Karpas-422 (cell line): ENCODE results near the gene SLC2A13. TPM values are rescaled to one million over a fixed set of nuclear protein-coding genes. Genes with fewer than 3 reads are reported as not detected.
"Not testable (repeated sequence)": the region's sequence is repeated elsewhere in the genome, so short reads cannot be mapped to it uniquely, and the experiment has no call there.

Experiments
- DNase-seq: peaks from one replicate; pipeline ENCODE4 v3.0.0-alpha.2; 2015
- H2AFZ ChIP-seq: fragments of 200-600 bp; sonication (generic); 2 replicates; pipeline ENCODE4 v1.6.1; 2014; ENCODE audit warnings: antibody characterized with exemption, low read length, mixed read lengths
- H3K27ac ChIP-seq: fragments of 200-600 bp; sonication (generic); 2 replicates; pipeline ENCODE4 v1.5.1; 2014; ENCODE audit warnings: mild to moderate bottlenecking, low read length, moderate library complexity
- H3K27me3 ChIP-seq: fragments of 200-600 bp; sonication (generic); 2 replicates; pipeline ENCODE4 v1.6.1; 2014; ENCODE audit warnings: low read length, mixed read lengths
- H3K36me3 ChIP-seq: fragments of 200-600 bp; sonication (generic); 2 replicates; pipeline ENCODE4 v1.6.1; 2014; ENCODE audit warnings: low read length, mixed read lengths; ENCODE audit not compliant: insufficient read depth
- H3K4me1 ChIP-seq: fragments of 200-600 bp; sonication (generic); 2 replicates; pipeline ENCODE4 v1.6.1; 2014; ENCODE audit warnings: mild to moderate bottlenecking, low read length, mixed read lengths
- H3K4me2 ChIP-seq: fragments of 200-600 bp; sonication (generic); 2 replicates; pipeline ENCODE4 v1.6.1; 2014; ENCODE audit warnings: low read length, low read depth, mild to moderate bottlenecking; ENCODE audit not compliant: poor library complexity, severe bottlenecking
- H3K4me3 ChIP-seq: fragments of 200-600 bp; sonication (generic); 2 replicates; pipeline ENCODE4 v1.5.1; 2014; ENCODE audit warnings: mild to moderate bottlenecking, antibody characterized with exemption, low read length, mixed read lengths
- H3K79me2 ChIP-seq: fragments of 200-600 bp; sonication (generic); 2 replicates; pipeline ENCODE4 v1.6.1; 2014; ENCODE audit warnings: mild to moderate bottlenecking, low read length, mixed read lengths
- H3K9ac ChIP-seq: fragments of 200-600 bp; sonication (generic); 2 replicates; pipeline ENCODE4 v1.6.0; 2014; ENCODE audit warnings: low read length
- H3K9me2 ChIP-seq: fragments of 200-600 bp; sonication (generic), shearing (Covaris generic); replicated peaks from 2 replicates; pipeline ENCODE4 v1.6.0; 2014; ENCODE audit warnings: mild to moderate bottlenecking, low read length, moderate library complexity; ENCODE audit not compliant: insufficient read depth
- H3K9me3 ChIP-seq: fragments of 300-700, 200-600 bp; sonication (generic); 2 replicates; pipeline ENCODE4 v1.6.1; 2014; ENCODE audit warnings: low read length, mixed read lengths
- H4K20me1 ChIP-seq: fragments of 200-600 bp; sonication (generic); 2 replicates; pipeline ENCODE4 v1.6.1; 2014; ENCODE audit warnings: mild to moderate bottlenecking, antibody characterized with exemption, low read length, low read depth; ENCODE audit not compliant: insufficient read depth
- total RNA-seq: library from RNA; depleted of rRNA; stranded (reverse); fragments of >200 nt; shearing (Covaris generic); gene quantifications from 2 replicates; pipeline ENCODE4 v1.2.3, GENCODE V29; 2014; ENCODE audit warnings: low replicate concordance

The SLC2A13 gene
- total RNA-seq, 1 experiment from 2014 or later, result 0.89 TPM

DNA sequence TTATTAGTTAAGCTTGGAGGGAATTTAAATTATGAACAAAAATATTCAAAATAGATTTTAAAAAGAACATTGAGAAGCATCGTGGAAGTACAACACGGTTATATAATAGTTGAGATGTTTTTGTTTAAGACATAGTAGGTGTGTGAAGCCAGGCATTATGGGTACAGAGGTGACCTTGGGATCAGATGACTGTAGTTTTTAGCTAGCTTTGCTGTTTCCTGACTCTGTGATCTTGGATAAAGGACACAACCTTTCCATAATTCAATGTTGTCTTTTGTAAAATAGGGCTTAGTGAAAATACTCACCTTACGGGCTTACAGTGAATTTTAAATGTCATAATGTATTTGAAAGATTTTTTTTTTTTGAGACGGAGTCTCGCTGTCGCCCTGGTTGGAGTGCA, 239.7 kb downstream of the SLC2A13 start:
- Histone ChIP-seq H3K4me3 (no peak overlapping the region), H3K79me2 (no peaks in the 10 kb centered on the region), H3K9ac (no peak overlapping the region), H3K36me3 (no peaks in the 10 kb centered on the region), H3K27ac (no peak overlapping the region), H2AFZ (no peak overlapping the region), H3K27me3 (no peaks in the 10 kb centered on the region), H3K4me1 (no peaks in the 10 kb centered on the region), H4K20me1 (no peaks in the 10 kb centered on the region), H3K9me3 (peaks cover 8% of the 10 kb centered on the region; the same call in 1 of the 2 replicates), H3K9me2 (no peaks in the 10 kb centered on the region), H3K4me2 (no peak overlapping the region)
- no peak for DNase-seq

DNA sequence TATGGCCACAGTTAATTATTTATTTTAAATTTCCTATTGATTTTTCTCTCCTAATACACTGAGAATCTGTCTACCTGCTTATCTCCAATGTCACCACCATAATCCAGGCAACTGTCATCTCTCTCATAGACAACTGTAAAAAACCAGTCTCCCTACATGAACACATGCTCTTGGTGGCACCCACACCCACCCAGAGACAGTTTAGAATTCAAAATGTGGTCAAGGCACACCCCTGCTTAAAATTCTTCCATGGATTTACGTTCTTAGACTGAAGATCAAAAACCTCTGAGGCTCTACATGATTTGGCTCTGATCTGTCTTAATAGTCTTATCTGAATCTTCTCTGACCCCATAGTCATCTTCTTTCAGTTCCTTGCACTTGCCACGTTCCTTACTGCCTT, 245.2 kb downstream of the SLC2A13 start:
- Histone ChIP-seq H3K9ac (no peak overlapping the region), H3K4me2 (no peak overlapping the region), H2AFZ (no peak overlapping the region), H3K9me2 (no peaks in the 10 kb centered on the region), H3K4me1 (no peaks in the 10 kb centered on the region), H3K27me3 (no peaks in the 10 kb centered on the region), H3K36me3 (no peaks in the 10 kb centered on the region), H3K79me2 (no peaks in the 10 kb centered on the region), H4K20me1 (no peaks in the 10 kb centered on the region), H3K9me3 (peaks cover 5% of the 10 kb centered on the region; the same call in 1 of the 2 replicates), H3K4me3 (no peak overlapping the region), H3K27ac (no peak overlapping the region)
- no peak for DNase-seq

DNA sequence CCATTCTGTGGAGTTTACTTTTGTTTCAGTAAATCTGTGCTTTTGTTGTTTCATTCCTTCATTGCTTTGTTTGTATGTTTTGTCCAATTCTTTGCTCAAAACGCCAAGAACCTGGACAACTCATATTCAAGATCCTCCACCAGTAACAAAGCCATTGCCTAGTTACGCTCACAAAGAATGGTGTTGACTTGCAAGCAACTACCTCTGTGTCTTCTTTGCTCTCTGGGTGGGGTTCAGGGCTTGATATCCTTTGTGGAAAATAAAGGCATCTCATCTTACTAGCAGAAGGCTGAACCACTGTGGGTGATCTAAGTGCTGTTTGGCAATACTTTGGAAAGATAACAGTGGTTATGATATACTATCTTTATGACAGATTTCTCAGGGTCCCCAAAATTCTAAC, 252.9 kb downstream of the SLC2A13 start:
- Histone ChIP-seq H3K36me3 (no peaks in the 10 kb centered on the region), H3K9me2 (no peaks in the 10 kb centered on the region), H3K79me2 (no peaks in the 10 kb centered on the region), H3K27ac (no peak overlapping the region), H3K4me3 (no peak overlapping the region), H4K20me1 (no peaks in the 10 kb centered on the region), H2AFZ (no peak overlapping the region), H3K4me1 (no peaks in the 10 kb centered on the region), H3K9me3 (peaks cover 4% of the 10 kb centered on the region; the same call in 1 of the 2 replicates), H3K27me3 (no peaks in the 10 kb centered on the region), H3K4me2 (no peak overlapping the region), H3K9ac (no peak overlapping the region)
- DNase-seq, result no peak

GRCh38 chr12:39852346-39852745, 253.5 kb downstream of the SLC2A13 start:
- Histone ChIP-seq H3K9me3 (peaks cover 4% of the 10 kb centered on the region; the same call in 1 of the 2 replicates), H4K20me1 (no peaks in the 10 kb centered on the region), H3K9ac (no peak overlapping the region), H3K4me3 (no peak overlapping the region), H3K27ac (no peak overlapping the region), H3K27me3 (no peaks in the 10 kb centered on the region), H3K9me2 (no peaks in the 10 kb centered on the region), H3K79me2 (no peaks in the 10 kb centered on the region), H3K4me1 (no peaks in the 10 kb centered on the region), H2AFZ (no peak overlapping the region), H3K36me3 (no peaks in the 10 kb centered on the region), H3K4me2 (no peak overlapping the region)
- DNase-seq, result no peak

DNA sequence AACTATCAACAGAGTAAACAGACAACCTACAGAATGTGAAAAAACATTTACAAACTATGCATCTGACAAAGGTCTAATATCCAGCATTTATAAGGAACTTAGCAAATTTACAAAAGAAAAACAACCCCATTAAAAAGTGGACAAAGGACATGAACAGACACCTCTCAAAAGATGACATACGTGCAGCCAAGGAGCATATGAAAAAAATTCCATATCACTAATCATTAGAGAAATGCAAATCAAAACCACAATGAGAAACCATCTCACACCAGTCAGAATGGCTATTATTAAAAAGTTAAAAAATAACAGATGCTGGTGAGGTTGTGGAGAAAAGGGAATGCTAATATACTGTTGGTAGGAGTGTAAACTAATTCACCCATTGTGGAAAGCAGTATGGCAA, 257.7 kb downstream of the SLC2A13 start:
- not testable (repeated sequence) for H3K36me3 ChIP-seq, H3K9ac ChIP-seq, H3K9me3 ChIP-seq, H3K27ac ChIP-seq, H3K4me1 ChIP-seq, H3K4me2 ChIP-seq, DNase-seq, H3K79me2 ChIP-seq, H3K27me3 ChIP-seq, H3K9me2 ChIP-seq, H3K4me3 ChIP-seq, H2AFZ ChIP-seq, H4K20me1 ChIP-seq

GRCh38 chr12:39846971-39847650, 258.8 kb downstream of the SLC2A13 start:
- no peaks in the 10 kb centered on the region for H3K9me3 ChIP-seq
- no peak for DNase-seq

GRCh38 chr12:39846304-39846703, 259.6 kb downstream of the SLC2A13 start:
- Histone ChIP-seq H3K9me2 (no peaks in the 10 kb centered on the region), H4K20me1 (no peaks in the 10 kb centered on the region), H3K9ac (no peak overlapping the region), H3K9me3 (no peaks in the 10 kb centered on the region), H3K79me2 (no peaks in the 10 kb centered on the region), H3K4me3 (no peak overlapping the region), H3K36me3 (no peaks in the 10 kb centered on the region), H2AFZ (no peak overlapping the region), H3K4me2 (no peak overlapping the region), H3K27ac (no peak overlapping the region), H3K27me3 (no peaks in the 10 kb centered on the region), H3K4me1 (peaks cover 10% of the 10 kb centered on the region)
- no peak for DNase-seq

More at GRCh38 chr12:39846971-39847650, 258.8 kb downstream of the SLC2A13 start:
- Histone ChIP-seq H4K20me1 (no peaks in the 10 kb centered on the region), H3K9ac (no peak overlapping the region), H3K36me3 (no peaks in the 10 kb centered on the region), H3K4me3 (no peak overlapping the region), H3K27ac (no peak overlapping the region), H3K9me2 (no peaks in the 10 kb centered on the region), H3K4me1 (peaks cover 10% of the 10 kb centered on the region), H3K27me3 (no peaks in the 10 kb centered on the region), H3K79me2 (no peaks in the 10 kb centered on the region), H2AFZ (no peak overlapping the region), H3K4me2 (no peak overlapping the region)

- no peak overlapping the region for H3K4me3 ChIP-seq
Measured at GRCh38 chr12:39840422-39840821, 265.5 kb downstream of the SLC2A13 start.

More at GRCh38 chr12:39840422-39840821, 265.5 kb downstream of the SLC2A13 start:
- Histone ChIP-seq H3K9me2 (no peaks in the 10 kb centered on the region), H3K4me2 (no peak overlapping the region), H2AFZ (no peak overlapping the region), H4K20me1 (no peaks in the 10 kb centered on the region), H3K4me1 (no peaks in the 10 kb centered on the region), H3K79me2 (no peaks in the 10 kb centered on the region), H3K27me3 (no peaks in the 10 kb centered on the region), H3K9me3 (no peaks in the 10 kb centered on the region; the same call in 1 of the 2 replicates), H3K9ac (no peak overlapping the region), H3K36me3 (no peaks in the 10 kb centered on the region), H3K27ac (no peak overlapping the region)
- DNase-seq, result no peak
